ENCODE measurements around the gene NAA16.
"Not testable (repeated sequence)": the region's sequence is repeated elsewhere in the genome, so short reads cannot be mapped to it uniquely, and the experiment has no call there.

NAA16 gene

DNA sequence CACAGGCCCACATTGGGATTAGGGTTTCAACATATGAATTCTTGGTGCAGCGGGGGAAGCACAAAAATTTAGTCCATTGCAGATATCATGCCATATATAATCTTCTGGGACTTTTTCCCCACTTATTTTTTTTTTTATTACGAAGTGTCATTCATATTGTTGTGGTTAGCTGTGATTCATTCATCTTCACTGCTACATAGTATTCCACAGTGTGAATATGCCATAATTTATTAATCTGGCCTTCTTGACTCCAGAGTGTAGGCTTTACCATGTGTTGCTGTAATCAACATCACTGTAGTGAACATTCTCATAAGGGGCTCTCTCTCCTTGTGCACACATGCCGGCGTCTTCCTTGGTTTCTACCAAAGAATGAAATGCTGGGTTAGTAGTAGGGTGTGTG is 92.9 kb downstream of the NAA16 start:
- DNase-seq (ENCODE audit: insufficient read length, low spot score) (no peak), FAIRE-seq (no peak)

DNA sequence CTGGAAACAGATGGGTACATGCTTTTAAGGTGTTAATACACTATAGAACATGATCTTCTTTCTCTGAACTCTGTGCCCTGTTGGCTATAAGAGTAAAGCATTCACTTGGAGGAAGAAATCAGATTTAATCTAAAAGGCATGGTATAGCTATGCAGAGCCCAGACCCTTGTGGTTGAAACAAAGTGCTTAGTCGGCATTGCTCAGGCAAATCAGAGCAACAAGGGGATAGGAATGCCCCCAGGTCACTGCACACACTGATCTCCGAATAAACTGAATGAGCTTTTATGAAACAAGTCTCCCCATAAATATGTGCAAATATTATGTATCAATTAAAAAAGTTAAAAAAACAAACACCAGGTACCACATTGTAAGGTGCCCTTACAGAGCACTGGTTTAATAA is 94.3 kb downstream of the NAA16 start:
- FAIRE-seq: no peak

DNA sequence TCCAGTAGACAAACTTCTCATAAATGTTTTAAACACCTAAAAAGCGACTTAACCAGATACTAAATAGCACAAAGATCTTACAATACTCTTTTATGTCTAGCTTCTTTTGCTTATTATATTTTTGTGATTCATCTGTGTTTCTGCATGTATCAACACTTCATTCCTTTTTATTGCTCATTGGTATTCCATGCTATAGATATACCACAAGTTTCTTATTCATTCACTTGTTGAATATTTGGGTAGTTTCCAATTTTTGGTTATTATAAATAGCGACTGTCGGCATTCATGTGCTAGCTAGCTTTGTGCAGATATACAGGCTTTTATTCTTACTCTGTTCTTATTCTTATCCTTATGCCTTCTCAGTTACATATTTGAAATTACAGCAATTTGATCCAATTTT is 96.3 kb downstream of the NAA16 start:
- DNase-seq (ENCODE audit: insufficient read length, low spot score) (no peak), FAIRE-seq (no peak)

More for the DNA sequence above, 94.3 kb downstream of the NAA16 start:
- no peak for DNase-seq (ENCODE audit: insufficient read length, low spot score)

DNA sequence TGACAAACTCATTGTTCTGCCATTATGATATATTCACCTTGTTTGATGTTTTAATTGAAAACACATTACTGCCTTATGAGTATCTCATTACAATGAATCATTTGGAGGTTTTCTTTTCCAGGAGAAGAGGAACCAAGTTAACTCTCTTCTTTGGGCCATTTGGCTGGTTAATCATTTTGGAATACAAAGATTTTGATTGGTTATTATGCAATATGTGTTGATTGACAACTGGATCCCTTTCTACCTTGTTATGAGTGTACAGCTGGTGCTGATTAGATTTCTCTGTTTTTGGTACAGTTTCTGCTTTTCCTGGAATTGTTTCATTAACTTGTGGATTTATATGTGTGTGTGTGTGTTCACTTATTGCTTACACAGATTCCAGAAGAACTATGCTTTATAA is 97.1 kb downstream of the NAA16 start:
- no peak for DNase-seq (ENCODE audit: insufficient read length, low spot score)
- no peak for FAIRE-seq

DNA sequence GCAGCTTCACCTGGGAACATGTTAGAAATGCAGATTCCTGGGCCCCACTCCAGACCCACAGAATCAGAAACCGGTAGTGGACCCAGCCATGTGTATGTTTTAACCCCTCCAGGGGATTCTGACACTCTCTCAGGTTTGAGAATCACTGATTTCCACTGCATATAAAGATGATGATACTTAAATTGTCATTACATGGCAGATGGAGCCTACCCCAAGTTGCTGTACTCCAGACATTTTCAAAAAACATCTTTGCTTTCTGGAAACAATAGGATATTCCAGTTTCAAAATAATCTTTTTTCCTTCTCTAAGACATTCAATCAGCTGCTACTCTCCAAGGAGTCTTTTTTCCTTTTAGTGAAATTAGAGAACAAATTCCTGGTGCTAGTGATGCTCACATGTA is 97.7 kb downstream of the NAA16 start:
- FAIRE-seq: no peak

DNA sequence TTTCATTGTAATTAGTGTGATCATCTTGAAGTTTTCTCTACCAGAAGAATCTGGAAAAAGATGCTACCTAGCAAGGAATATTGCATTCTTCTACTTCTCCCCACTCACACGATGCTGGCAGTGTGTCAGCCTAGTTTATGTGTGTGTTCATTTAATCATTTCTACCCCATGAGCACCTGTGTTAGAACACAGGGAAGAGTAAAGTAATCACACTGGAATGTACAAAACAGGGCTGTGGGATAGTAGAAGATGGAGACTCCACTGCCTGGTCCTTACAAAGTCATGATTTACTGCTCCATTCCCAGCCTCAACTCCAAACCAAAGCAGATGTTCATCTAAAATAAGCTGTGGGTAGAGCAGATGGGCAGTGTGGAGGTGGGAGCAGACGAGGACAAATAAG is 98.5 kb downstream of the NAA16 start:
- FAIRE-seq (no peak), DNase-seq (ENCODE audit: insufficient read length, low spot score) (no peak)

More for the DNA sequence above, 97.7 kb downstream of the NAA16 start:
- no peak for DNase-seq (ENCODE audit: insufficient read length, low spot score)

DNA sequence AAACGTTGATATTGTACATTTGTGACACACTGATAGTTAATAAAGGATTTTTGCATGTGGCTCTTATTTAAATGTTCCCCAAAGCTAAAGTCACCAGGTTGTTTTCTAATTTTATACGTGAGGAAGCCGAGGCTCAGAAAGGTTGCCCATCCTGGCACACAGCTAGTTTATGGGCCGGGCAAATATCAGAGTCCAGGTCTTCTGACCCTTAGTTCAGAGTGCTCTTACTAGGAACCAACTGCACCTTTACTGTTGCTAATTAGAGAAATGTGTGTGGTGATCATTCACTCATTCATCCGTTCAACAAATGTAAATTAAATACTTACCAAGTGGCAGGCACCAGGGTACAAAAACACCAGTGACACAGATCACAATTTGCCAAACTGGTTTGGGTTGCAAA is 100.0 kb downstream of the NAA16 start:
- no peak for DNase-seq (ENCODE audit: insufficient read length, low spot score)
- FAIRE-seq: no peak

DNA sequence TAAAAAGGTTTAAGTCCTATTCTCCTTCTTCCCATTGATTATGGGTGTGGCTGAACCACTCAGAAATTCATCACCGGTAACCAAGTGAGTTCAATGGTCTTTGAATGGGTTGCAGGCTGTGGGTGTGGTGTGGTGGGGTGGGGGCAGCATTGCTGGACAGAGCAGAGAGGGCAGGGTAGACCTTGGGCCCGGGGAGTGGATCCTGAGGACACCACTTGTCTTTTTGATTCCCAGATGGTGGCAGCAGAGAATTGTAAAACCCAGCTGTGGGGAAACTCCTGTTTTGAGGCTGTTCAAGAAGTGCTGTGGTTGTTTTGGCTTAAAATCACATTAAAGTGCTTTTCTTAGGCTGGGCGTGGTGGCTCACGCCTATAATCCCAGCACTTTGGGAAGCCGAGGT is 100.5 kb downstream of the NAA16 start:
- FAIRE-seq (no peak), DNase-seq (ENCODE audit: insufficient read length, low spot score) (peak; percentile 4)

DNA sequence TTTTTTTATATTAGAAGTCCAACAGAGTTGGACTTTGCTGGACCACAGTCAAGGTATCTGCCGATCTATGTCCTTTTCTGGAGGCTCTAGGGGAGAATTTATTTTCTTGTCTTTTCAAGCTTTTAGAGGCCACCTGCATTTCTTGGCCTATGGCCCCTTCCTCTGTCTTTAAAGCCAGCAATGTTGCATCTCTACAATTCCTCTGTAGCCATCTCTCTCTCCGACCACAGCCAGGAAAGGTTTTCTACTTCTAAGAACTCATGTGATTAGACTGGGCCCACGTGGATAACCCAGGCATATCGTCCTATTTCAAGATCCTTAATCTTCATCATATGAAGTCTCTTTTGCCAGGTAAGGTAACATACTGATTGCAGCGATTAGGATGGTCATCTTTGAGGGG is 102.8 kb downstream of the NAA16 start:
- no peak for FAIRE-seq

DNA sequence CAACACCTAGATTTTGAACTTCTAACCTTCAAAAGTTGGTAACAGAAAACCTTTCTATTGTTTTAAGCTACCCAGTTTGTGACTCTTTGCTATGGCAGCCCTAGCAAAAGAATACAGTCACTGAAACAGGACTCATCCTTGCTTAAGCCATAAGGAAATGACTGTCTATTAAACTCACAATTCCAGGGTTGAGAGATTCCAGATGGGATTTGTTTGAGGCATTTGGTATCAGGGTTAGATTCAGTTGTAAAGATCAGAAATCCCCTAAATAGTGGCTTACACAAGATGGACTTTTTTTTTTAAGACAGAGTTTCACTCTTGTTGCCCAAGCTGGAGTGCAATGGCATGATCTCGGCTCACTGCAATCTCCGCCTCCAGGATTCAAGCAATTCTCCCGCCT is 105.2 kb downstream of the NAA16 start:
- FAIRE-seq (no peak), DNase-seq (ENCODE audit: insufficient read length, low spot score) (no peak)

More for the DNA sequence above, 102.8 kb downstream of the NAA16 start:
- no peak for DNase-seq (ENCODE audit: insufficient read length, low spot score)

DNA sequence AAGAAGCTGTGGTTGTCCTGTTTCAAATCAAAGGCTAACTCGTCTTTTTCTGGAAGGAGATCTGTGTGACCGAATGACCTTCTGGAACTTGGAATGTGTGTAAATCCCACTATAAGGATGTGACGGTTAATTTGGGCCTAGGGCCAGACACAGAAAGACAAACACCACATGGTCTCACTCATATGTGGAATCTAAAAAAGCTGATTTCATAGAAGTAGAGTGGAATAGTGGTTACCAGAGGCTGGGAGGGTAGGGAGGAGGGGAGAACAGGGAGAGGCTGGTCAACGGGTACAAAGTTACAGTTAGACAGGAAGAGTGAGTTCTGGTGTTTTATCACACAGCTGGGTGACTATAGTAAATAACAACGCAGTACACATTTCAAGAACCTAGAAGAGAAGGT is 107.0 kb downstream of the NAA16 start:
- FAIRE-seq (no peak), DNase-seq (ENCODE audit: insufficient read length, low spot score) (no peak)

DNA sequence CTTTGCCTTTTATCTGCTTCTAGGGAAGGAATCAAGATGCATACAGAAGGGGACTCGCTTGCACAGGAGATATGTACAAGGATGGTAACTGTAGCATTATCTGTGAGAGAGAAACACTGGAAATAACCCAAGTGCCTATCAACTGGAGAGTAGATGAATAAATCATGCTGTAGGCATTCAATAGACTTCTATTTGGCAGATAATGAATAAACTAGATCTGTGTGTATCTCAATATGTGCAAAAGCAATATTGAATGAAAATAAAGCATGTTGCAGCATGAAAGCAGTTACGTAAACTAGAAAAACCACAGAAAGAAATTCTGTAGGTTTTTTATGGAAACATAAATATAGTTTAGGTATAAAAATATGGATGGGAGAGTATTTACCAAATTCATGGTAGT is 107.7 kb downstream of the NAA16 start:
- FAIRE-seq (no peak), DNase-seq (ENCODE audit: insufficient read length, low spot score) (no peak)

DNA sequence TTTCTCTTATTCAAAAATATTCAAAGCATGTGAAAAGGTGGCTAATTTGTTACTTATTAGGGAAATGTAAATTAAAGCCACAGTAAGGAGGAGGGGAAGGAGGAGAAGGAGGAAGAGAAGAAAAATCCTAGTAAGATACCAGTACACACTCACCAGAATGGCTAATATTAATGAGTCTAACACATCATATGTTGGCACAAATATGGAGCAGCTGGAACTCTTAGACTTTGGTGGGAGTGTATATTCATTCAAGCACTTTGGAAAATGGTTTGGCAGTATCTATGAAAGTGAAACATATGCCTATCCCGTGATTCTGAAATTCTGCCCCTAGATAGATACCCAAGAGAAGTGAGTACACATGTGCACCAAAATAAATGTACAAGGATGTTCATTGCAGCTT is 108.1 kb downstream of the NAA16 start:
- DNase-seq (ENCODE audit: insufficient read length, low spot score) (no peak), FAIRE-seq (no peak)

DNA sequence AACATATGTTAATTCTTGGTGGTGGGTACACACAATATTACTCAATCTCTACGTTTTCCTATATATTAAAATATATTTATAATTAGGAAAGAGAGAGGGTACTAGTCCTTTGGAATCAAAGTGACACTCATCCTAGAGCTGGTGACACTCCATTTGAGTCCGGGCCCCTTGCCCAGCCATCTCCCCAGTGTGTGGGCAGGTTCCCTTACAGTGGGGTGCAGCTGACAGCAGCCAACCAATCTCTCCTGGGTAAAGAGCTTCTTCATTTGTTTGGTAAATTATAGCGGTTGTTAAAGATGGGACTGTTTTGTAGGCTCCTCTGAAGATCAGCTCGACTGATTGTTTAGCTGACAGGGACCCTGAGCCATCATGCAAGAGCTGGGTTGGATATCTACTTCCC is 109.1 kb downstream of the NAA16 start:
- FAIRE-seq (no peak), DNase-seq (ENCODE audit: insufficient read length, low spot score) (no peak)

DNA sequence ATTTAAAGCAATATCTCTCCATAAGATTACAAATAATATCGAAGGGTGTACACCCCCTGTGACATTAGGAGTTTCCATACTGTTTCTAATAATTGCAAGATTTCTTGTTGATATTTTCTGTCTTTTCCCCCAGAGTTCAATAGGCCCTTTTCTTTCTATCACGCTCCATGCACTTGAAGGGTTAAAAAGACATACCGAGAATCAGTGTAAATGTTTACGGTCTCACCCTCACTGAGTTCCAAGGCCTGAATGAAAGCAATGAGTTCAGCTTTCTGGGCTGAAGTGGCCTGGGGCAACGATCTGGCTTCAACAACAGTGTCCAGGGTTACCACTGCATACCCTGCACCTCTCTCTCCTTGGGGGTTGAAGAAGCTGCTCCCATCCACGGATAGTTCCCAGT is 110.3 kb downstream of the NAA16 start:
- FAIRE-seq; DNase-seq (ENCODE audit: insufficient read length, low spot score): not testable (repeated sequence)

DNA sequence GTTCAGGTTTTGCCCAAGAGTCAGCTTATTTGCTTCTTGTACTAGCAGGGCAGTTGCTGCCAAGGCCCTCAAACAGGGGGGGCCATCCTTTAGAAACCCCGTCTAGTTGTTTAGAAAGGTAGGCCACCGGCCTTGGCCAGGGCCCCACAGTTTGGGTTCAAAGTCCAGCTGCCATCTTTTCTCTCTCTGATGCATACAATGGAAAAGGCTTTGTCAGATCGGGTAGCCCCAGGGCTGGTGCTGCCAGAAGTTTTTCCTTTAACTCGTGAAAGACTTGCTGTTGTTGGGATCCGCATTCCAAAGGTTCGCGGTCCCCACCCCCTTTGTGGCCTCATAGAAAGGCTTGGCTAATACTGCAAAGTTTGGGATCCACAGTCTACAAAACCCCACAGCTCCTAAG is 110.9 kb downstream of the NAA16 start:
- DNase-seq (ENCODE audit: insufficient read length, low spot score); FAIRE-seq: not testable (repeated sequence)

DNA sequence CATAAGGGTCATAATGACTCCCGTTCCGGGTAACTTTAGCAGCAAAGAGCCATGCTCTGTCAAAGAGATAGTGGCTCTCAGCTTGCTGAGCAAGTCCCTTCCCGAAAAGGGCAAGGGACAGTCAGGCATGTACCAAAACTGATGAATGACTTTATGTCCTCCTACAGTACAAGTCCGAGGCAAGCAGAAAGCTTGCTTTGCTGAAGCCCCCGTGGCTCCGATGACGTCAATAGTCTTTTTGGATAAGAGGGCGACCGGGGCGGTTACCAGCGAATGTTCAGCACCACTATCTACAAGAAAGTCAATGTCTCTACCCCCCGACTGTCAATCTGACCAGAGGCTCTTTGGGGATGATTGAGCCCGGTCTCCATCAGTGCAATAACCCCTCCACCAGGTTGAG is 112.2 kb downstream of the NAA16 start:
- not testable (repeated sequence) for DNase-seq (ENCODE audit: insufficient read length, low spot score); FAIRE-seq

DNA sequence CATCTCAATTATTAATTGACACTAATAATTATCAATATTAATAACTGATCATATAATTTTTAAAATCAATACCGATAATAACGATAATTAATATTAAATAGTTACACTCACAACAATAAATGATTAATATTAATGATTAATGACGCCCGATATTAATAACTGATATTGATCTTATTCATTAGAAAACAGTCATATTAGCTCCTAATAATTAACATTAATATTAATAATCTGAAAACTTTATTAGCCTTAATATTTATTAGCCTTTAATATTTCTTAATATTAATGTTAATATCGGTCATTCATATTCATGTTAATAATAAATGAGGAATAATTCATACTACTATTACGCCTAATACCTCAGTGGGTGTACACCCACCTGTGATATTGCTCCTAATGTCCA is 113.6 kb downstream of the NAA16 start:
- not testable (repeated sequence) for FAIRE-seq

DNA sequence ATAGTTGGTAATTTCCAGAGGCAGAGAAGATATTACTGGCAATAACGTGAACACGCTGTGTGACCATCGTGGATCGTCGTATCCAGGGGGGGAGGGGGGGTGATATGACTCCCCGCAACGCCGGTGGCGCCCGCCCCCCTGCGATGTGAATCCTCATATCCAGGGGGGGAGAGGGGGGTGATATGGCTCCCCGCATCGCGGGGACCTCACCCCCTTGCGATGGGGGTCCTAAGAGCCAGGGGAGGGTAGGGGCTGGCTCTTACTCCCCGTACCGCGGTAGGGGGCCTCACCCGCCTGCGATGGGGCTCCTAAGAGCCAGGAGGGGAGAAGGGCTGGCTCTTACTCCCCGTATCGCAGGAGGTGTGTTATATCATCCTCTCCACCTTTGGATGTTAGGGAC is 115.0 kb downstream of the NAA16 start:
- DNase-seq (ENCODE audit: insufficient read length, low spot score) (no peak), FAIRE-seq (no peak)

More for the DNA sequence above, 113.6 kb downstream of the NAA16 start:
- DNase-seq (ENCODE audit: insufficient read length, low spot score): not testable (repeated sequence)
